Stimulated activated CD4-positive, alpha-beta T cell treated with anti-CD3 and anti-CD28 coated beads, TNF-alpha, amount 100 ng/mL, for 4 hours (primary cell): ENCODE results near the gene ITPKB.

Source experiments
- DNase-seq, 3 experiments: peaks; one replicate each; pipeline ENCODE4 v3.0.0-alpha.2; 2020; ENCODE audit warnings: low read depth in 3 of 3

The ITPKB gene

DNA sequence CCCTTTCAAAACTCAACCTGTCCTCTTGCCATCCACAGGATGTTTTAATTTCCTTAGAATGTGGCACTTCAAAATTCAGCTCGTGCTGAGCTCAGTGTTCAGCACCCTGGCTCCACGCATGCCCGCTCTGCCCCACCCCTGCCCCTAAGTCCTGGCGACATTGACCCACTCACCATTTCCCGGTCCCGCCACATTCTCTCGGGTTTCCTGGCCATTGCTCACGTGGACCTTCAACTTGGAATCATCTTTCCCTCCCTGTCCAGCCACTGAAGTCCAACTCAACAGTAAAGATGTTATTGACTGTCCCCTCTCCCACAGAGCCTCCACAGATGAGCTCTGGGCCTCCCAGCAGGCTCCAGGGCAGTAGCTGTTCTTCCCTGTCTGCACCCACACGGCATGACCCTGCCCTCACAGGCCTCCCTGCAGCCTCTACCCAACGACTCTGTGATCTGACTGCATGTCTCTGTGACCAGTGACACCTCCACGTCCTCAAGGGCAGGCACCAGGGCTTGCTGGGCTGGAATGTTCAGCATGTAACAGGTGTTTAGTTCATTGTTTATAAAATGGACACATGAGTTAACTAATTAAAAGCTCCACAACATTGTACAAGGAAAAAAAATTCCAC is 53.8 kb downstream of the ITPKB start:
- DNase-seq: no peak

DNA sequence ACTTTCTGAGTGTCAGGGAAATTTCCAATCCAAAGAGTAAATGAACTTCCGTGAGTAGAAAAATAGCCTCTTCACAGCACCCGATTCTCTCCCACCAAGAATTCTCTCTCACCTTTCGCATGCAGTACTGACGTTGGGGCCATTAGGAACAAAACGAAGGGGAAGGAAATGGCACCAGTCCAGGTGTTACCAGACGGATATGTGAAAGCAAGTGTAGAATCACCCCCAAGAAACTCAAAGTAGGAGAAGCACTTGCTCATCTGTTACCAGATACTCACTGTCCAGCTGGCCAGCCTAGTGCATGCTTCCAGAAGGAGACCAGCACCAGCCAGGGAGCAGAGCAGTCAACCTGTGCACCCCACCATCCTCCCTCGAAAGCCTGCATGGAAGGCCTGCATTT is 55.1 kb downstream of the ITPKB start:
- DNase-seq: no peak

DNA sequence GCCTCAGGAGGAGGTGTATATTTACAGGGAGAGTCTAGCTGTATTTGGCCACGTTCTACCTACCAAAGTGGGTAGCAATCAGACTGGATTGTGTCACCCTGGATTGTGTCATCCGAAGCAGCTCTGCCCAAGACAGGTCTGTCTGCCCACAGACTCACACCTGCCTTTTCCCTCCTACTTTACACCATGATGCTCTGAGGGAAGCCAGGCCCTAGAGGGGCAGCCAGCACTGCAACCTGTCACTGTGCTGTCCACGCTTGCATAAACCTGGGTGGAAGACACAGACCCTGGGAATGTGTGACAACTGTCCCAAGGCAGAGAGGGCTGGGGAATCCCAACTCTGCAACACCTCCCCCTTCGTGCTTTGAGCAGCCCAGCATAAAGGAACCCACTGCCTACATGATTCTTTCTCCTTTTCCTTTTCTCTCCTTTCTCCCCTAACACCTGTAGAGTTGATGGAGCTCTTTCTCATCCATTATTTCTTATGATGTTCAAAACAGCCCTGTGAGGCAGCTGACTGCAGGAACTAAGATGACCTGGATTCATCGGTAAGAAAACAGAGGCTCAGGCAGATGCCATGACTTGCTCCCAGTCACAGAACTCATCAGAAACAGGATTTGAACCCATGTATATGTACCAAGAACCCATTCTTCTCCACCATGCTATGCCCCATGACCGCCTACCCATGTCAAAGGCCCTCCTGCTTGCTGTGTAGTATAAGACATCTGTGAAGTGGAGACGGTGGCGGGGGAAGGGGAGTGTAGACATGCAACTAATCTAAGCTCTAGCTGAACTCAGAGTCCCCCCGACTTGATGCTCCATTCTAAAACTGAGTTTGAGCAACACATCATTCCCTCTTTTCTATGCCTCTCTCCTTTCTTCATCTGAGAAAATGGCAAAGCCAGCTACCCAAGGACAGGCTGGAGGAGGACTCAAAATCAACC is 55.9 kb downstream of the ITPKB start:
- no peak for DNase-seq

DNA sequence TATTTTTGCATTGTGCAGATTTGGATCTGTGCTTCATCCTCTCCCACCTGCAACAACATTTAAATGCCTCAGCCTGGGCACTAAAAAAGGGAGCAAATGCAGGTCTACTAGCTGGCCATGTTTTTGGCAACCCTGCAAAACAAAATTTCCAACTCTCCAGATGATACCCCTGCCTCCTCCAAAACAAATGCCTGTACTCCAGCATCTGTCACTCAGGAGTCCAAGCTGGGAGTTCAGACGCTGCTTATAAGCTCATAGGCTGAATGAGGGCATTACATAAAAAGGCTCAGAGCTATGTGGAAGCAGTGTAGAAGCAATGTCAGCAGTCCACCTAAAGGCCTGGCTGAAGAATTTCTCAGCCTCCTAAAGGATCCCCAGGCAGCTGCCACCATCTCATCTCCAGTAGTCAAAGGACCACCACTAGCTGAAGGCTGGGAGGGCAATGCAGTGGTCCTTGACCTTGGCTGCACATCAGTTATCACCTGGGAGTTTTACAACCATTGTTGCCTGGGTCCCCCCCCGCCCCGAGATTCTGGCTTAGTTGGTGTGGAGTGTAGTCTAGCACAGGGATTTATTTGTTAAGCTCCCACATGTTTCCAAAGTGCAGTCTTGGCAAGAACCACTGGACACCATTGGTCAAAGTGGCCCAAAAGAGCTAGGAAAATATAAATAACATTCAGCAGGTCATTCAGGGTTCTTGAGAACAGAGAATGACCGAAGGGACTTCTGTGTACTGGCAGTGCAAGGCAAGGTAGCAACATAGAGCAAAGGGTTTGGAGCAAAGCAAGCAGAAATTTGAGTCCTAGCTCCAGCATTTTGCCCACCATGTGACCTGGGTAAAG is 57.2 kb downstream of the ITPKB start:
- no peak for DNase-seq

DNA sequence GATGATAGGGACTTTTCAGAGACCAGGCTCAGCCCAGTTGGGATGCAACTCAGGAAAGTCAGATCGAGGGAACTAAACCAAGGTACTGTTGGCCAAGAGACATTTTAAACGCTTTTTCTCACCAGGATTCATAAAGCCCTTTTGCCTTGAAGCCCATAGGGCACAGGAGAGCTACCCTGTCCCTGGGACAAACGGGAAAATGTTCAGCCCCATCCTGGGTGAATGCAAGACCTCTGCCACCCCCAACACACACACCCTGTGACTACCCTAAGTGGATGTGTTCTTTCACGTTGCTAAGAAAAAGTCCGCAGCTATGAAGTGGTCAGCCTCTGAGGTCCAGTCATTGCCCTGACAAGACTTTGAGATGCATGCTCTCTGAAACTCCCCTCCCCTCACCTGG is 58.4 kb downstream of the ITPKB start:
- no peak for DNase-seq

DNA sequence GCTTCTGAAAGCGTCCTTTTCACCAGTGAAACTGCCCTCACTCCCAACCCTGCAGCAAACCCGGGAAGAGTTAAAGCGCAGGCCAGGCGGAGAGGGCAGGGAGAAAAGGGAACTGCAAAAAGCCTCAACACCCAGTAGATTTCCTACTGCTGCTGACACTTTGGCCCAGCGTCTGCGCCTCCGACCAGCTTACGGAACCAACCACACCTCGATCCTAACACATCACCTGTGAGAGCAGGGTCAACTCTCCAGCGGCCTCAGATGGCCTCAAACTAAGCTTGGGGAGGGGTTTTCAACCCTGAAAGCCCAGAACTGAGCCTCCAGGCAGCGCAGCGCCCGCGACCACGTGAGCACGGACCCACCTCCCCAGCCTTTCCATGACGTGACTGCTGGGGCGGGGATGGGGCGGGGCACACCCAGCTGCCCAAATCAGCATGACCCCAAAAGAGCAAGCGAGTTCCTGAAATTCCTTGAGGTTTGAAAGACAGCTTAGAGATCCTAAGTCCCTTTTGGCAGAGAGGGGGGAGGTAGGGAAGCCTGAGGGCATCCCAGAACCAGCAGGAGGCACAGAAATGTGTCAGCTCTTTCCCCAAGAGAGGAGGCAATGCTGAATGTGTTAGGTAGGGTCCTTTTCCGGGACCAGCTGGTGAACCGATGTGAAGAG is 59.1 kb downstream of the ITPKB start:
- DNase-seq: peak; percentile 66 to 76 (median 71)

DNA sequence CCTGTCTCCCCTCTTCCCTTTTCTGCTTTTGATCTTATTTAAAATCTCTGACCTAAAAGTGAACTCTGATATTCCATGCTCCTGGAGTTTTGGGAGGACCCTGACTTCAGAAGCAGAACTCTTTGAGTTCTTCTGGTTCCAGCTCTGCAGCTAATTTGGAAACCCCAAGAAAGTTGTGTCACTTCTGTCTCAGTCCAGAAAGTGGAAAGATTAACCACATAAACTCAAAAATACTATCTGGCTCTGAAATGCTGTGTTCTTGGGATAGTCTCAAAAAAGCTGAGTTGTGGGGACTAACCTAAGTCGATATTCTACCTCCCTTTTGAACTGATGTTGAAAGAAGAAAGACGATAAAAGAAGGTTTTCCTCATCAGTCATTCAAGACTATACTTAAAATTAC is 59.8 kb downstream of the ITPKB start:
- DNase-seq: no peak

DNA sequence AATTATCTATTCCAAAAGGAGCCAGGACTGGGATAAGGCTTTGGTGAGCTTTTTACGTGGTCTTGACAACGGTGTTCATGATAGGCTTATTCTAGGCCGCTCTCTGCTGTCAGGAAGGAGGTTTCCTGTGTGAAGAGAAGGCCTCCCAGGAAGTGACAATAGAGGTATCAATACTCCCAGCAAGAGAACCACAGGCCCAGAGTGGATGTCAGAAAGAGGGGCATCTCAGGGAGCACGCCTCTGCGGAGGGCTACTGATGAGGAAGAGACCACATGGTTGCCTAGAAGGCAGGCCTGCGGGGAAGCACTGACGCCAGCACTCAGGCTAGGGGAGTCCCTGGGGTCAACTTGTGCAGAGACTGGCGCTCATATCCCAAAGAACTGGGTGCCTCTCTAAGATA is 60.4 kb downstream of the ITPKB start:
- no peak for DNase-seq

DNA sequence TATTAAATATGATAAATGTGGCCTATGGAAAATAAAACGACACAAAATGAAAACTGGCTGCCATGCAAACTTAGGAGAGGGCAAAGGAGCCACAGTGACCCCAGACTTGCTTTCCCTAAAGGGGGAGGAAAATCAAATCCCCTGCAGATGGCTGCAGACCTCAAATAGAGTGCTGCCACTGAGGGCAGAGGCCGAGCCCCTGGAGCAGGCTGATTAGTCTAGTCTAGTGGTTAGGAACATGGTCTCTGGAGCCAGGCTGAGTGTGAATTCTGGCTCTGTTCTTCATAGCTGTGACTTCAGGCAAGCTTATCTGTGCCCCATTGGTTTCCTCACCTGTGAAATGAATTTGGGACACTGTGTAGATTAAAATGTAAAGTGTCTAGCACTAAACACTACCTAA is 60.8 kb downstream of the ITPKB start:
- DNase-seq: no peak

DNA sequence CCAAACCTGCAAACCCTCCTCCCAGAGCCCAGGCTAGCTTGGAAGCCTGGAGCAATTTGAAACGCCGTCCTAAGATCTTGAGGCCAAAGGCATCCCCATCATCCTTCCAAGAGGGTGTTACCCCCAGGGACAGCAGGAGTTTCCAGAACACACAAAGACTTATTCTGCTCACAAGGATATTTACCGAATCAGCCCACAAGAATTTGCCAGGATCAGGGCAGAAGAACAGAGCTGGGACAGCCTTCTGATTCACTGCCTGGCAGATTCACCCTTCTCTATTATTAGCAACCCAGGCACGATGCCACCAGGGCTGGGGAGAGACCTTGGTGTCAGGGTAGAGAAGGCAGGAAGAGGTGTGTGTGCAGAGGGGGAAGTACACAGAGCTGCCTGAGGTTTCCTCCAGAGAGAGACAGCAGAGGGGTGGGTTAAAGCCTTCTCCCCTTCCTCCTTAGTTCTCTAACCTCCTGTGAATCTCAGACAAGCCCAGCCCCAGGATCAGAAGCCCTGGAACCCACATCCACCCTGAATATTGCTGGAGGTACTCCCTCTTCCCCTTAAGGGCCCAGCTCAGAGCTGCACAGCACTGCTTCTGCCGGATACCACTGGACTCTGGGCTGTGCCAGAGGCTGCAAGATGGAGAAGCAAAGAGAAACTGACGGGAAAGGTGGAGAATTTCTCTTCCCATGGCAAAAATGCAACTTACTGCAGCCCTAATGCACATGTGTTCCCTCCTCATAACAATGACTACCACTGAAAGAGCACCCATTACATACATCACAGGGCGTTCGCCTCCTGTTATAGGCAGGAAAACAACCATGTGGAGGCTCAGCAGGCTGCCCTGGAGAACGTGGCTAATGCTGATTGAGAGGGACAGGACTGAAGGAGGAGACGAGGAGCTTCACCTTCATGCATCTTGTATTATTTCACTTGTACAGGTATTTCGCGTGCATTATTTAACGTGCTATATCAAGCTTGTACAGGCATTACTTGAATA is 61.8 kb downstream of the ITPKB start:
- peak in 2 of 3 experiments; percentile 55 to 64 for DNase-seq

DNA sequence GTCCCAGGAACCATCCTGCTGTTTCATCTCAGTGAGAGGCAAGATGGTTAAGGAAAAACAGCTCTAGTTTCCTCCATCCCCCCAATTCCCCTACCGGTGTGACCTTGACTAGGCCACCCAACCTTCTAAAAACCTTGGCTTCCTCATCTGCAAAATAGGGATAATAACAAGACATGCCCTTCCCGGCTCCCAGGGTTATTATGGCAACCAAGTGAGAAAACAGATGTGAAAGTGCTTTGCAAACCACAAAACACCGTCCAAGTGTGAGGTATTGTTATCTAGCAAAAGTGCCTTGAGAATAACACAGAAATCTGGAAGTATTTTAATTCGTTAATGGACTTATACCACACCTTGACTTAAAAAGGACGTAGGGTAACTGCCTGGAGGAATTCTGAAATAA is 62.7 kb downstream of the ITPKB start:
- no peak for DNase-seq

DNA sequence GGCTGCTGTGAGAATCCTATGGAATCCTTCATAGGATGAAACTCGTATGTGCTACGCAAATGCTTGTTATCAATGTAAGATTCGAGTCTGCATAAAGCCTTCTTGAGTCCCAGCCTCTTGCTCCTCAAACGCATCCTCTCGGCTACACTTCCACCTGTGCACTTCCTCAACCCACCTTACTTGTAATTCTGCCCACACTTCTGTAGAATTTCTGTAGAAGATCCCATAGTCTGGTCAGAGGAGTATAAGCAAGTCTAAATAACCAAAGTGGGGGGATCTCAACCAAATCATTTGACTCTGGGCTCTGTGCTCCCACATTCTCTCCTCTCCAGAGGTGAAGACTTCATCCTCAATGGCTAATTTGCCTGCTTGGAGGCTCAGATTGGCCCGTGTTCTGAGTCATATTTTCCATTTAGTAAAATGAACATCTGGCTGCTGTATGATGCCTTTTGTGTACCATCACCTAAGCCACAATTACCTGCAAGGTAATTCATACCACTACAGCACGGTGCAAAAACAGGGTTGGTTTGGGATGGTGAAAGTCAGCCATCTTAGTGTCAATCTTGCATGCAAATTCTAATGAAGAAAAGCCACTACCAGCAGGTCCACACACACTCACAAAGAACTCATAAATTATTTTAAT is 63.2 kb downstream of the ITPKB start:
- no peak for DNase-seq

DNA sequence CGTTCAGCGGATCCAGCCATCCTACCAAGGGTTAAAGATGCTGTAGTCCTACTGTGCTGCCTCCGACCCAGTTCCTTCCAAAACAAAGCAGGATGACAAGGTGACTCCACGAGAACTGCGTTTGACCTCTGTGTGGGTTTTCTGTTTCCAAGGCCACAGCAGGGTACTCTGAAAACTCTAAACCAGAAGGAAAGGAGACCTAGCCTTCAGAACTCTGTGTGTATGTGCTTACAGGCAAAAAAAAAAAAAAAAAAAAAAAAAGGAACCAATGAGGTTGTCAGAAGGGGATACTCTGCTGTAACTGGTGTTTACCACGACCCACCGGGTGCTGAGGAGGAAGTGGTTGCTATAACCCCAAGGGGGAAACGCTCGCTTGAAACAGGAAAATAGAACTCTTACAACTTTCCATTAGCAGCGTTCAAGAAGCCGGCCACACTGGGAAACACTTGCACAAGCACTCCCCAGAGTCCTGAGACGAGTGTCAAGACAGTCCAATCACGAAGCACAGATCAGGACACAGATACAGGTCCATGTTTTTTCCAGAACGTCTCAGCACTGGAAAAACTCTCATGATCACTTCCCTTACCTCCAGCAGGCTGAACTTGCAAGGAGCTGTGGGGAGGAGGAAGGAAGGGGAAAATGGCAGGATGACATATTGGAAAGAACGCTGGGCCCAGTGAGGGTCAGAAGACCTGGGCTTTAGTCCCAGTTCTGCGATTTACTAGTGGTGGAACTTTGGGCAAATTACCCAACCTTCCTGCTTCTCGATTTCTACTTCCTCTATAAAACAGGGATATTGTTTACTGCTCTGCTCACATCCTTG is 64.0 kb downstream of the ITPKB start:
- peak in 2 of 3 experiments; percentile 39 to 59 for DNase-seq

DNA sequence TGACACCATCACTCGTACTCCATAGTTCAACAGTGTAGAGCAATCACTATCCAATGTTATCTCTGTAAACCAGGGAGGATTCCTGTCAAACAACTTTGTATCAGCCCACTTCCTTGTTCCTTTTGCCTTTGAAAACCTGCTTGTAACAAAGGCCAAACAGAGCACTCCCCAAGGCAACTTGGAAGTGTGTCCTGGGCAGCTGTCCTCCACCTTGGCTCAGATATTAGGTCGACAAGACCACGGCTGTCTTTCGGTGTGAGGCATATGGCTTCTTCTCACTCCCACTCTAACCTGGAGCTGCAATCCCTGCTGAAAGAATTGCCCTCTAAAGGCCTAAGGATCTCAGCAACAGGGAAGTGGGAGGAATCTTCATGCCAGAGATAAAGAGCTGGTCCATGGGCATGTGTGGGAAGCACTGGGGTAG is 66.7 kb downstream of the ITPKB start:
- DNase-seq: no peak

DNA sequence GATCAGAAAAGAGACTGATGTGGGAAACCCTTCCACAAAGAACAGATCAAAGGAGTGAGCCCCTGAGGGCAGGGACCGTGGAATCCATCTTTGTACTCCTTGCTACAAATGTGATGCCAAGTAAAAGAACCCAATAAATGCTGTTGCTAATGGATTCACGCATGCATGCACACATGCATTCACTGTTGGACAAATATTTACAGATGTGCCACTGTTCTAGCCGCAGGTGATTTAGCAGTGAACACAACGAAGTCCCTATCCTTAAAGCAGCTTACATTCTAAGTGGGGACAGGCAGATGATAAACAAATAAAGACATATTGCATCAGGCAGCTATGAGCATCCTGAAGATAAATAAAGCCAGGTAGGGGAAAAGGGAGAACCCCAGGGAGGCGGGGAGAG is 67.8 kb downstream of the ITPKB start:
- no peak for DNase-seq

DNA sequence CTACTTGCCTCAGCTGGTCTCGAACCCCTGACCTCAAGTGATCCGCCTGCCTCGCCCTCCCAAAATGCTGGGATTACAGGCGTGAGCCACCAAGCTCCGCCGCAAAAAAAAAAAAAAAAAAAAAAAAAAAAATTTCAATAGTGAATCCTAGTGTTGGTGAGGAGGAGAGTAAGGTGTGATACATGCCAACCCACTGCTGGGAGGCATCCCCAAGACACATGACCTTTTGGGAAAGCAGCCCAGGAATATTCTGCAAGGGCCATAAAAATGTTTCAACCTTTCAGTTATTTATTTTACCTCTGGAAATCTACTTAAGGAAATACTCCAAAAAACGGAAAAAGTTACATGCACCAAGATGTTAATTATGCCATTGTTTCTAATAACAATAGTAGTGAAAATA is 69.0 kb downstream of the ITPKB start:
- DNase-seq: no peak

DNA sequence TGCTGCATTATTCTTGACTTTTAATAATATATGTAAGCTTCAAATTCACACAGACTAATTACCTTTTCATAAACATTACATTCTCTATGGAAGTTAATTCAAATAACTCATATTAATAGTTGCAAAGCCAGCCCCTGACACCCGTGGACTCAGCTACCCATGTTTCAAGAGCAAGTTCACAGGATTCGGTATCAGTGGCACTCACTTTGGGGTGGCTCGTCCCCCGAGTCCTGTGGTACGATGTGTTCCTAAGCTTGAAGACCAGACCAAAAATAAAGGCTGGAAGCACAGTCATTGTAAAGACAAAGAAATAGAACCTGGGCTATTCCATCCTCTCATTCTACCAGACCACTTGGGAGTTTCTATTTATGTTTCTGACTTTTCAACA is 70.9 kb downstream of the ITPKB start:
- no peak for DNase-seq

DNA sequence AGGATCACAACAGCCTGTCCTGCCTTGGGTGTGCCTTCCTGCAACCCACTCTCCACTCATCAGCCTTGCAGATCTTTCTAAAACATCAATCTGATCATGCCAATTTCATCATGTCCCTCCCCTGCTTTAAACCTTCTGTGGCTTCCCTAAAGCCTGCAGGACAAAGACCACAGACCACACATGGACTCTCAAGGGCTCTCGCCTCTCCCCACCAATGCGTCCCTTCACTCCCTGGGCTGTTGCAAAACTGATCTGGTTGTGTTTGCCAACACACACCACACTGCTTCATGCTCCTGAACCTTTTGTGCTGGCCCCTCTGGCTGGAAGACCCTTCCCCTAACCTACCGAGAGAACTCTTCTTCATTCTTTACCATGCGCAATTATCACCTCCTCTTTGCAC is 72.4 kb downstream of the ITPKB start:
- DNase-seq: no peak

DNA sequence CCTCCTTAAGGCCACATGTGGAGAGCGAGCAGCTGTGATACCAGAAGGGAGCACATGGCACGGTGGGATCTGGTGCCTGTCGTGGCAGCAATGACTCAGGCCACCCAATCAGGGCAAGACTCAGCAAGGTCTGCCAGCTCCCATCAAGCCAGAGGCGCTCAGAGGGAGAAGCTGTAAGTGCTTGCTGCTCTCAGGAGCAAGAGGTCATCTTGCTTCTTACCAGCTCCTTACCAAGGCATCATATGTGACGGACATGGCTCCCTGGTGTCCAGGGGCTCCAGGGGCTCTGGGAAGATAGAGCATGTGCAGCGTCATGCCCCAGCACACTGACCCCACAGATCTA is 72.9 kb downstream of the ITPKB start:
- no peak for DNase-seq
